T-helper 1 cell (primary cell): ENCODE measurements around the gene PRR29.

Source experiments
- DNase-seq, 5 donors: peaks; one replicate each; pipeline ENCODE4 v3.0.0-alpha.2; 2012 to 2020

The PRR29 gene

DNA sequence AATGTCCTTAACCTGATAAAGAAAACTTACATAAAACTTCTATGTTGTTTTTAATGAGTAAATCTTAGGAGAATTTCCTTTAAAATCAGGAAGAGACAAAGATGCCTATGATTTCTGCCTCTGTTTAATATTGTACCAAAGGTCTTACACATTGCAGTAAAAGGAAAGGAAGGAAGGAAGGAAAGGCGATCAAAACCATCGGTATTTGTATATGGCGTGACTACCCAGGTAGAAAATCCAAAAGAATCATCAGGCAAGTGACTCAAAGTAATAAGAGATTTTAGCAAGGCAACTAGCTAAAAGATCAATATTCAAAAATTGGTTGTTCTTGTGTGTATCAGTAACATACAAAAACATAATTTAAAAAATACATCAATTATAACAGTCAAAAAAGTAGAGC lies 18.8 kb downstream of the PRR29 start:
- DNase-seq, result no peak

DNA sequence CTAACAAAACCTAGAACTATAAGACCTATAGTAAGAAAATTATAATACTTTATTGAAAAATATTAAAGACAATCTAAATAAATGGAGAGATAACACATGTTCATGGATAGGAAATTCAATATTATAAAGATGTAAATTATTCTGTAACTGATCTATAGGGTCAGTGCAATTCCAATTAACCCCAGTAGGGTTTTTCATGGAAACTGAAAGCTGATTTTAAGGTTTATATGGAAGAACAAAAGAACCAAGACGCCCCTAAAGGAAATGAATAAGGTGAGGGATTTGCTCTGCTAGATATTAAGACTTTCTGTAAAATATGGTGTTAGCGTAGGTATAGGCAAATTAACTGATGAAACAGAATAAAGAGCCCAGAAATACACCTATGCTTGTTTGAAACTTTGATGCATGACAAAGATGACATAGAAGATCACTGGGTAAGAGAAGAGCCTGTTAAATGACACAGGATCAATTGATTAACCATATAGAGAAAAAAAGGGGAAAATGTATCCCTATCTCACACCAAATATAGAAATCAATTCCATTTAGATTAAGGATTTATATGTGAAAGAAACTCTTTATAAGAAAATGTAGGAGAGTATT lies 19.3 kb downstream of the PRR29 start:
- DNase-seq, result no peak

DNA sequence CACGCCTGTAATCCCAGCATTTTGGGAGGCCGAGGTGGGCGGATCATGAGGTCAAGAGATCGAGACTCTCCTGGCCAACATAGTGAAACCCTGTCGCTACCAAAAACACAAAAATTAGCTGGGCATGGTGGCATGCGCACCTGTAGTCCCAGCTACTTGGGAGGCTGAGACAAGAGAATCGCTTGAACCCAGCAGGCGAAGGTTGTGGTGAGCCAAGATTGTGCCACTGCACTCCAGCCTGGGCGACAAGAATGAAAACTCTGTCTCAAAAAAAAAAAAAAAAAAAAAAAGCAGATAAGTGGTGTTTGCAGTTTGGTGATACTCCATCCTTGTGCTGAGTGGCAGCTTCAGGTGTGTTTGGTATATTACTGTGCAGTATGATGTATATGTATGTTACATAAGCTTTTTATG lies 21.4 kb downstream of the PRR29 start:
- DNase-seq, result peak in 3 of 5 donors; percentile 15 to 51 (median 29)

- peak; percentile 86 to 98 (median 93) for DNase-seq
These were observed 22.1 kb downstream of the PRR29 start, which contains the start of gene ICAM2 for GRCh38 chr17:64020056-64020766. ICAM2 (minus strand) TSS chr17:64020633; CDS start chr17:64006691, 13,942 bp downstream.

DNA sequence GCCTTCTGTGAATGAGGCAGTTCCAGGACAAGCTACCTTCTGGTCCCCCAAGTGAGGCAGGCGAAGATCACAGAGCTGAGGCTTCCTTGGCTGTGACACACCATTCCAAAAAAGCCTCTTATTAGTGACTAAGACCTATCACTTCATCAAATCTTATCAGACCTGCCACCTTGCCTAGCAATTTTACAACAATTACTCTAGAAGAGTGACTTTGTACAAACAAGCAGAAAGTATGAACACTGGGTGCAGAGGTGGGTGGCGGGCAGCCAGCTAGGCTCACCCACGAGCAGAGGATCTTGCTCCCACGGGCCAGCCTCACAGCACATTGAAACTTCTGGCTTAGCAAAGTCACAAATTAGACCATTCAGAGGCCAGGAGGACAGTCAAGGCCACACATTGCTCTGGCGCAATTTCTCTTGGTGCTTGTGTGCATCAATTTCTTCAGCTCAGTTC lies 24.5 kb downstream of the PRR29 start:
- DNase-seq, result no peak

- no peak for DNase-seq
These were observed 26.1 kb downstream of the PRR29 start for GRCh38 chr17:64024215-64024654.

DNA sequence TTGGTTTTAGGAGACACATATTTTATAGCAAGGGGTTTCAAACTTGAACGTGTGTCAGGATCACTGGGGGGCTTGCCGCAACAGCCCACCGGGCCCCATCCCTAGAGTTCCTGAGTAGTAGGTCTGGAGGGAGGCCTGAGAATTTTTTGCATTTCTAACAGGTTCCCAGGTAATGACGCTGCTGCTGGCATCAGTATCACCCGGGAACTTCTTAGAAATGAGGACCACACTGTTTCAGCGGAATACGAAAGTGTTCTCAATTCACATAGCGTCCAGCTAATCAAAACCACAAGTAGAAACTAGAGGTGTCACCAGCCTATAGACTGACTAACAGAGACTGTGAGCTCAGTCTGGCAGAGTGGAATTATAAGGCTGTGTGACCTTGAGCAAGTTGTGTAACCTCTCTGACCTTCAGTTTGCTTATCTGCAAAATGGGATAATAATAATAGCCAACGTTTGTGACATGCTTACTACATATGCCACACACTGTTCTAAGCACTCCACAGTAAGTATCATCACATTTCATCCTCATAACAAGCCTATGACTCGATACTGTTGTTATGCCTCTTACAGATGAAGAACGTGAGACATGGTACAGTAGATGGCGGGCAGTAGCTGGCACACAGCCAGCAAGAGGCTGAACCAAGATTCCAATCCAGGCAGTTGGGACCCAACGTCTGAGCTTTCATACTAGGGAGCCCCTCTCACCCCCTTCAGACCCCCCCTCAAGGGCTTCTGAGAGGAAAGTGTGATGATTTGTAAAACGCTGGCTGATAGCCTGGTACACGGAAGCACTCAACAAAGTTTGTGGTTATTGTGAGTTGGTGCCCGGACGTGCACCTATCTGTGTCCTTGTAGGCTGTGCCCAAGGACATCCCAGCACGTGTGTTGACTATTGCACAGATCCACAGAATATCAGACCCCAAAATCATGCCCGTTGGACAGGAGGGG lies 26.9 kb downstream of the PRR29 start:
- DNase-seq, result peak in 4 of 5 donors; percentile 38 to 89 (median 56)

GRCh38 chr17:64025732-64026294 lies 27.7 kb downstream of the PRR29 start:
- peak; percentile 89 to 94 (median 93) for DNase-seq

DNA sequence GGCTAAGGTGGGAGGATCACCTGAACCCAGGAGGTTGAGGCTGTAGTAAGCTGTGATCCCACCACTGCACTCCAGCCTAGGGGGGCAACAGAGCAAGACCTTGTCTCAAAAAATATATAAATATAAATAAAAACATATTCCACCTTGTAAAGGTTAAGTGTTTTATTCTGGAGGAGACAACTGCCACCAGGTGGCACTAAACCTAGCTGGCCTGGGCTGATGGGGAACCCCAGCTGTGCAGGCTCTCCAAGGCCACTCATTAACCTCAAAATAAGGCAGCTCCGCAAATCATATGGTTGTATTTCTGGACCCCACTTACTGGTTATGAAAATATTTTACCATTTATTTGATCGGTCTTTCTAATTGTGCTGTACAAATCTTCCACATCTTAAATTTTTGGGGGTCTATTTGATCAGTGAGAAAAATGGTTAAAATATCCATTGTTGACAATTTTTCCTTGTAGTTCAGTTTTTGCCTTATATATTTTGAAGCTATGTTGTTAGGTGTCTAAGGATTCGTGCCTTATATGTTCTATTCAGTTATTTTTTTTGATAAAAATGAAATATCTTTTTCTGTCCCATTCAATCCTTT lies 30.8 kb downstream of the PRR29 start:
- DNase-seq, result peak; percentile 48 to 74 (median 62)

DNA sequence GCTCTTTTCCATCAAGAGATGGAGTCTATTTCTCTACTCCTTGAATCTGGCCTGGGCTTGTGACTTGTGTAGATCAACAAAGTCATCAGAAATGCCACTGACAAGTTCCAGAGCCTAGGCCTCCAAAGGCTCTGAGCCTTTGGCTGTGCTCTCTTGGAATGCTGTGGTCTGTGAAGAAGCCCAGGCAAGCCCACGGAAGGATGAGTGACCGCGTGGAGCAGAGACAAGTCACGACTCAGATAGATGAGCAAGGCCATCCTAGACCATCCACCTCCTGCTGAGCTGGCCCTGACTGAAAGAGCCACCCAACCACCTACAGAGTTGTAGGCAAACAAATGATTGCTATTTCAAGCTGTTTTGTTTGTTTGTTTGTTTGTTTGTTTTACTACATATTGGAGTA lies 33.9 kb downstream of the PRR29 start:
- no peak for DNase-seq

DNA sequence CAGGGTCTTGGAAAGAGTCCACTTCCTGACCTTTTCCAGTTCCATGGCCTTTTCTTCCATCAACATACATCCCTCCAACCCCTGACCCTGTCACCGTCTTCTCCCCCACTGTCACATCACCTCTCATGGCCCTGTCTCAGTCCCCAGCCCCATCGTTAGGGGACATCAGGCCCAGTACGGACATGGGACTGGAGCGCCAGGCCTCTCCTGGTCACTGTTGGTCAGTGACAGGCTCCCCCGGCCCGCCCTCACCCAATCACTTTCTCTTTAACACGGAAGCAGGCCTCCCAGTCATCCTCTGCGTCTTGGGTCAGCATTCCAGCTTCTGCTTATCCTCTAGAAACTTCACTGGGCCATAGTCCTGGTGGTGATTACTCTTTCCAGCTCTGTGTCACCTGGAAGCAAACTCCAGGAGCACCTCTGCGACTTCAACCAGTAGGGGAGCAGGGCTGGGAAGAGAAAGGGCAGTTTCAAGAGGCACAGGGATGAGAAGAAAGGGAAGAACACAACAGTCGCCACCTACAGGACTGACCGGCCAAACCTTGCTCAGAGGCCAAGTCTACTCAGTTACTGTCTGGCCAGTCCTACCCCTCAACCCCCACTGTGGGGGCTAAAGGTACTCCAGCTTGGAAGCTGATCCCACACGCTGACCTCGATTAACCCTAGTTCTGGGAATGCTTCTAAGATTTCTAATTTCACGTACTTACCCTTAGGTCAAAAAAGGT lies 38.2 kb downstream of the PRR29 start:
- DNase-seq, result no peak

- no peak for DNase-seq
These were observed 39.0 kb downstream of the PRR29 start for GRCh38 chr17:64037180-64037579.

DNA sequence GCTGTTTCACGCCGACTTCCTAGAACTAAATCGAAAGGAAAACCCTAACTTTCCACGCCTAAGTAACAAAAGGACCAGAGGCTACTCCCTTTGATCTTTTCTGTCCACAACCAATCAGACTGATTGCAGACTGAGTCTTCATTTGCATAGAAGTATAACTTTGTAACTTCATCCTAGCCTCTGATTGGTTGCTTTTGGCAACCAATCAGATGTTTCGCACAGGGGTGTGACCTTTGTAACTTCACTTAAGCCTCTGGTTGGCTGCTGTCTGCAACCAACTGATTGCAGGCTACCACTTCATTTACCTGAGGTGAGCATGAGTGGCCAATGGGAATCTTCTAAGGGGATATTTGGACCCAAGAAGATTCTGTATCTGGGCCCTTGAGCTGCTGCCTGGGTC lies 39.7 kb downstream of the PRR29 start:
- no peak for DNase-seq

- DNase-seq, result no peak
These were observed 40.4 kb downstream of the PRR29 start for GRCh38 chr17:64038331-64039105.

GRCh38 chr17:64039106-64039400 lies 40.9 kb downstream of the PRR29 start:
- DNase-seq, result no peak

- DNase-seq, result no peak
These were observed 42.1 kb downstream of the PRR29 start for GRCh38 chr17:64040206-64040605.

GRCh38 chr17:64041912-64042311 lies 43.8 kb downstream of the PRR29 start:
- DNase-seq, result no peak

DNA sequence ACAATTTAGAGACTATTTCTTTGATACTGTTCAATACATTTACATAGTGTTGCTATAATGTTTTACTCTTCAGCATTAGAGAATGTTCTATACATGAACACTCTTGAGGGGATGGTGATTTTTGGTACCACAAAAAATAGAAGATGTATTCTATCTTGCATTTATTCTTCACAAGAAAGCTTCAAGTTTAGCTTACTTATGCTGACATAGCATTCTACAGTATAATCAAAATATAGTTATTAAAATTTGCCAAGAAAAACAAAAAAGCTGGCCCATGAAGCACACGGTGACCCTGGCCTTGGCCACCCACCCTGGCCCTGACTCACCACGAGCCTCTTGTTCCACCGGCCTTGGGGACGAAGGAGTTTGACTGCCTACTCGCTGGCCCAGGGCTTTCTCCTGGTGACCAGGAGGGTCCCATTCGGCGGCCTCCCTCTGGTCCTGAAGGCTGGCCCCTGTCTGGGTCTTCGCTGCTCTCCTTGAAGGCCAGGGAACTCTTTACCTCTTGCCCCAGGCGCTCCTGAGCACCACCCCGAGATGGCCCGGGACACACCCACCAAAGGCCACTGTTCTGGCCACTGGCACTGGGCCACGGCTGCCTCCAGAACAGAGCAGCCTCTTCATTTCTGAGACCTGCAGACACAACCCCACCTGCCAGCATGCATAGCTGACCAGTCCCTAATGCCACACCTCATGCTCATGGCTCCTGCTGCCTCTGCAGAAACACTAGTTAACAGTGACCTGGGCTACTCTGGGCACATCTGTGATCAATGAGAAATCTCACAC lies 44.7 kb downstream of the PRR29 start:
- DNase-seq, result no peak

DNA sequence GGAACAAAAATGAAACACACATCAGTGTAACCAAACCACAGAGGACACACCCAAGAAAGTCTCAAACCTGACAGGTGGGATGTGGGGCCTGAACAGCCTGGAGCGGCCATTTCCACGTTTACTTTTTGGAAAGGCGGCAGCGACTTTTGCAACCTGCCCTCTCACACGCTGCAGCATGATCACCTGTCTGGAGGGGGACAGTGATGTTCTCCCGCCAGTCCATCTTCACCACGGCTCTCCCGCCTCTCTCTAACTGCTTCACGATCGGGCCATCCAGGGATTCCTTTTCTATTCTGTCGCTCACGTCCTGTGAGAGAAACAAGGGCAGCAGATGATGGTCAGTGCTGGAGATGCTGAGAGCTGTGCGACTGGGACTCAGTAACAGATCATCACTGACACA lies 47.0 kb downstream of the PRR29 start:
- DNase-seq, result no peak

DNA sequence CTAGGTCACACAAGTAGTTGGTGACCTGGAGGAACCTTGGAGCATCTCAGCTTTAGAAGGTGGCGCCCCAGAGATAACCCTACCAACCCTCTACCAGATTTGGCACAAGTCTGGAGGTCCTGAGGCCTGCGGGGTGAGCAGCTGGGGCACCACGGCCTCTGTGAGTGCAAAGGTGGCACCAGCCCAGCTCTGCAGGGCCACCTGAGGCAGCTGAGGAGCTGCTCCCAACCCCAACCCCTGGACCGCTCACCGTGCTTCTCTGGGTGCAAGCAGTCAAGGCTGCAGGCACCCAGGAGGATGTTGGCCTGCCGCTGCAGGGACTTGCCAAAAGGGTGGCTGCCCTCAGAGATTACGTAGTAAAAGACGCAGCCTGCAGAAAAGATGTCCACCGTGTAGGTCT lies 50.7 kb downstream of the PRR29 start:
- DNase-seq, result no peak
